SKM-1 (cell line): ENCODE data around the gene SECISBP2.

Experiments
- DNase-seq: peaks from one replicate; lab custom pipeline; 2025; ENCODE audit not compliant: unreplicated experiment; lab: John Stamatoyannopoulos, UW

Gene SECISBP2

DNA sequence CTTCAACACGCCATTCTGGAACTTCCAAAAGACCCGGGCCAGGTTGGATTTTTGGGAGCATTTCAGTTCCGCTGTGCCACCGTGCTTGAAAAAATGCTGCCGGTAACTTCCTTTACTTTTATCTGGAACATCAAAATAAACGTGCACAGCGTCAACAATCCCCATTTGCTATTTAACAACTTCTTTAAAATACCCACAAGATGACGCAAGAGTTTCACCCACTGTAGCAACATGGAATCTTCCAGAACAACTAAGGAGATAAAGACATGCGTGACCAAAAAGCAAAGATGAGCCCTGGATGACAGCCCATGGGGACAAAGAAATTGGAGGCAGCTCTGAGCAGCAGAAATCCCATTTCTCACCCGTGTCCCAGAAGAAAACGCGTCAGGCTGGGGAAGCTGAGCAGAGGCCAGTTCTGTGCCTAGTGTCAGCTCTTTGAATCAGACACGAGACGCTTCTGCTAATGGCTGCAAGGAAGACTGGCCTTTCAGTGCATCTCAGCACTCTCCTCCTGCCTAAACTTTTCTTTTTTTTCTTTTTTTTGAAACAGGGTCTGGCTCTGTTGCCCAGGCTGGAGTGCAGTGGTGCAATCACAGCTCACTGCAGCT, 61.3 kb downstream of the SECISBP2 start:
- DNase-seq = no peak

DNA sequence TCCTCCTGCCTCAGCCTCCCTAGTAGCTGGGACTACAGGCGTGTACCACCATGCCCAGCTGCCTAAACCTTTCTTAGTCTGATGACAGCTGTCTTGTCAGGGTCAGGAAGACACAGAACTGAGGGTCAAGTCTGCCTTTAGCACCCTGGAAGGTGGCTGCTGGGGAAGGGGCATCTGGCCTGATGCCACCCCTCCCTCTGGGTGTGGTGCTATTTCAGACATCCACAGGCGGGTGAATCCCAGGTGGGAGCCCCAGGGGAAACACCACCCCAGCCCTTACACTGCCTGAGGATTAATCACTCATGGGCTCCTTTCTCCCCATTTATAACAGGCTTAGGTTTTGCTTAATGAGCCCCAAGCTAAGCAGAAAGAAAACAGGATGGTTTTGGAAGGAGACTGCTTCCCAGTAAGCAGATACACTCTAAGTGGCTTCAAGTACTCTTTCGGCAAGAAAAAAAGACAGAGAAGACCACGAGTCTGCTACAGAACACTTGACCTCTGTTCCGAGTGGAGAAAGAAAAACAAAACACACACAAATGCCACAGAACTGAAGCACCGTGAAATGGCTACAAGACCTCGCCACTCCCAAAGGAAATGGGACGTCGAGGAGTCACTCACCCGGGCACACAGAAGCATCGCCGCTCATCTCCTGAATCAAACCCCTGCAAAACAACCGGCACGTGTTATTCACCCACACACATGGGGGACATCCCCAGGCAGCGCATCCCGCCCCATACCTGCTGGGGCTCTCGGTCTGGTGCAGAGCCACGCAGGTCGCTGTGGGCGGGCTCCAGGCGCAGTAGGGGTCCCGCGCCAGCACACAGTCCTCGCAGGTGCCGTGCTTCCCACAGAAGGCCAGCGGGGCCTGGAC, 62.4 kb downstream of the SECISBP2 start:
- DNase-seq = no peak

DNA sequence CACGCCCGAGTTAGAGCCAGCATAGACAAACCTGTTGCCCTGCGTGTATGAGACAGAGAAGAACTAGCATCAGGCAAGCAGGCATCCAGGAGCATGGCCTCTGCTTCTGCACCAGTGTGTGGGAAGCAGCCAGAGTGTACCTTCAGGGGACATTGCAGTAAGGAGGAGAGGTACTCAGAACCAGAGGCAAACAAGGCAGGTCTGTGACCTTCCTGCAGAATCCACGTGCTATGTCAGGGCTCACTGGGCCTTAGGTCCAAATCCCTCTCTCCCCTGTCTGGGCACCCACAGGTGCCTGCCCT, 63.0 kb downstream of the SECISBP2 start:
- no peak for DNase-seq

DNA sequence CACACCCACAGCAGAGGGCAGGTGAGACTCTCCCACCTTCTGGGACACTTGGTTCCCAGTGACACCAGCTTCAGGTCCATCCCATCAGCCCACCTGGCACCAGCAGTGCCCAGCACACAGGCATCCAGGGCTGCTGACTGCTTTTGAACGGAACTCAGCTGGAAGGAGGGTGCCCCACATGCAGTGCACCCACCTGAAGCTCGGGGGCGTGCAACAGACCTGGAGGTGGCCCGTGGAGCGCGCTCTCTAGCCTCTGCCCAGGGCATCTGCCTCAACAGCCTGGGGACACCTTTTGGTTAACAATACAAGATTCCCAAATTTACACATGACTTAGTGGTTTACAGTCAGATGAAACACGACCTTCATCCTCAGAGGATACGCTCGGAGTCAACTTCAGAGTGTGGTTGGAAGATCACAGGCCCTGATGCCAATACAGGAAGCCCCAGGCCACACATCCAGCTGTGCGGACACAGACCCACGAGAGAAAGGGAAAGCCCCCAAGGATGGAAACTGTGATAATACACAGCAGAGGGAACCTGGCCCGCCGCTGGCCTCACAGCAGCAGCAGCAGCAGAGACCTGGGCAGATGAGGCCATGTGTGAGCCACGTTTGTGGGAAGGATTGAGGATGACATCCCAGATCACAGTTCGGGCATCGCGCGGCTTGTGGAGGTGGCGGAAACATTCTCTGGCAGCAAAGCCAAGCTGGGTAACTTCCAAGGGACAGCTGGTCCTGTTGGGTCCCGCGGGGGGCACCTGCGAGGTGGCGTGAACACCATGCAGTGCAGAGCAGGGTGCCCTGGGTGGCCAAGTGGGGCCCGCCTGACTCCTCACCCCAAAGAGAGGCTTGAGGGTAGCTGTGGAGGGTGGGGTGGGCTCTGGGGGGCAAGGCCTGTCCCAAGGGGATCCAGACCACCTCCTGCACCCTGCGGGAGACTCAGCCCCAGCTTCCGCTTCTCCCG, 64.0 kb downstream of the SECISBP2 start:
- DNase-seq = no peak

DNA sequence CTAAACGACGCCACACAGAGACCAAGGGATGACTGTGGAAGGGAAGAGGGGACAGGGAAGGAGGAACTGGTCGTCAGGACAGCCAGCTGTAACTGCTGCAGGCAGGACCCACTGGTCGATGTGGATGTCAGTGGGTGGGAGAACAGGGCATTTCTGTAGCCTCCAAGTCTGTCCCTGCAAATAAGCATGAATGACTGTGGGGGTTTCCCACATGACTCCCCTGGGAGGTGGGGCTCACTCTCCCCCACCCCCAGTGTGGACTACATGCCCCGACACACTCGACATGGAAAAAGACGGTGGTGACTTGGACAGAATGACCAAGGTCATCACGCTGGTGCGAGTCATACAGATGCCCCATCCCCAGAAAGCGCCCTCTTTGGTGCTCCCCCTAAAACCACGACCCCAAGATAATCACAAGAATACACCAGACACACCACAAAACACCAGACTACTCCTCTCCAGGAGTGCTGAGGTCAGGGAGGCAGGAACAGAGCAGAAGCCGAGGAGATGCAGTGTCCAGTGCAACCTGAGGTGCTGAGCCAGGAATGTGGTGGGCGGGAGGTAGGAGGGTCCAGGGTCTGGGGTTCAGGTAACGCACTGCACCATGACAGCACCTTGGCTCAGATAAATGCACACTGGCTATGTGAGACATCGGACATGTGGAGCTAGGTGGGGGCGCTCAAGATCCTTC, 64.9 kb downstream of the SECISBP2 start:
- no peak for DNase-seq

DNA sequence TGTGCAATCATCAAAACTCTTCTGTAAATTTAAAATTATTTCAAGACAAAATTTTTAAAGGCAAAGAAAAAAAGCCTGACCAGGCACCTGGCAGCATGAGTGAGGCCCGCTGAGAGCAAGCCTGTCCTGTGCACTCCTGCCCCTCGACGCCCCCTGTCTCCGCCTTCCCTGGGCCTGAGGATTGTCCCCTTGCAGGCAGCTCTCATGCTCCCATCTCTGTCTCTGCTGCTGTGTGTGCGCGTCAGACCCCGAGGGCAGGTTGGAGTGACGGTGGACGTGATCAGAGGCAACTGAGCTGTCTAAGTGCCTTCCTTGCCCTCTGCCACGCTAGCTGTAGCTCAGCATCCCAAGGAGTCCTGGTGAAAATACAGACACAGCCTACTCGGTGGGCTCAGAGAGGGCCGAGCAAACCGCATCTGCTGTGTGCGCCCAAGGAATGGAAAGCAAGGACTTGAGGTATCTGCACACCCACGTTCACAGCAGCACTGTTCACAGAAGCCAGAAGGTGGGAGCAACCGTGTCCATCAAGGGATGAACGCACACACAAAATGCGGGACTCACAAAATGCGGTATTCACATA, 65.5 kb downstream of the SECISBP2 start:
- no peak for DNase-seq

DNA sequence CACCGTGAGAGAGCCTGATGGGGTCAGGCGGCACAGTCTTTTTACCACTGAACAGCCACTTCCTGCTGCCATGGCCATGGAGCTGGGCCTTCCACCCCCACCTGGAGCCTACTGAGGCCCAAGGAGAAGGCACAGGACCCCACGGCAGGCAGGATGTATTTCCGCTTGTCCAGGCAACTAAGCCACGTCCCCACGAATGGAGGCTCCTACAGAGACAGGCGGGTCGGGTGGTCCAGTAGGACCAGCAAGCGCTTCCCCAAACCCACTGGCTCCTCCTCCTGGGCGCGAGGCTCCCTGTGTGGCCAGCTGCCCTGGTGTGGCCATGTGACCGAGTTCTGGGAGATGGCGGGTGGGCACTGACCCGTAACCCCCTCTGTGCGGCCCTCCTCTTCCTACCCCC, 66.5 kb downstream of the SECISBP2 start:
- no peak for DNase-seq

DNA sequence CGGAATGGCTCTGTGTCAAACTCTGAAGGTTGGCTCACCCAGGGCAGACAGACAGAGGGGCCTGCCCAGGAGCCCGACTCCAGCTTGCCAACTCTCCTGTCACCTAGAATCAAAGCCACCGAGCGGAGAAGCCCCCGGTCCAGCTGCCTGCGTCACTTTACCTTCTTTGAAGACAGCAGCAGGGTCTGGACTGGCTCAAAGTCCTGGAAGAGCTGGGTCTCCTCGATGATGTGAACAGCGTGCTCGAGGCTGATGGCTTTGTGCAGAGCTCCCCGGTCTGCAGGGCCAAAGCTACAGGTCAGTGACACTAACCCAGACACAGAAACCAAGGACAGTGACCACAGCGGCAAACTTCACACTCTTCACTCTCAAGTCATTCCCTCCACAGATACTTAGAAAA, 67.9 kb downstream of the SECISBP2 start:
- DNase-seq = no peak

DNA sequence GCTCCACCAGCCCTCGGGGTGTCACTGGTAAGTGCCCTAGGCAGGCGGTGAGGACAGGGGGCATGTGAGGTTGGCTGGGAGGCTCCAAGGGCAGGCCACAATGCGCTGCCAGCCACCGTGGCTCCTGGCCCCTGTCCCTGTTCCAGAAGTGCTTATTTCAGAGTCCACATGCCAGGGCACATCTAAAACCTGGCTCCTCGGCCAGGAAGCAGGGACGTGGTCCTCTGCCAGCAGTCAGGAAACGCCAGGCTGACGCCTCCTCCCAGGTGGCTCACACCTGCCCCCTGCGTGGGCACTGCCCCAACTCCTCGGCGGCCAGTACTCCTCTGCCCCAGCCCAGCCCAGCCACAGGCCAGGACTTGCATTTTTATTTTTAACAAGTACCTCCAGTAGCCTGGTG, 68.5 kb downstream of the SECISBP2 start:
- DNase-seq = no peak

DNA sequence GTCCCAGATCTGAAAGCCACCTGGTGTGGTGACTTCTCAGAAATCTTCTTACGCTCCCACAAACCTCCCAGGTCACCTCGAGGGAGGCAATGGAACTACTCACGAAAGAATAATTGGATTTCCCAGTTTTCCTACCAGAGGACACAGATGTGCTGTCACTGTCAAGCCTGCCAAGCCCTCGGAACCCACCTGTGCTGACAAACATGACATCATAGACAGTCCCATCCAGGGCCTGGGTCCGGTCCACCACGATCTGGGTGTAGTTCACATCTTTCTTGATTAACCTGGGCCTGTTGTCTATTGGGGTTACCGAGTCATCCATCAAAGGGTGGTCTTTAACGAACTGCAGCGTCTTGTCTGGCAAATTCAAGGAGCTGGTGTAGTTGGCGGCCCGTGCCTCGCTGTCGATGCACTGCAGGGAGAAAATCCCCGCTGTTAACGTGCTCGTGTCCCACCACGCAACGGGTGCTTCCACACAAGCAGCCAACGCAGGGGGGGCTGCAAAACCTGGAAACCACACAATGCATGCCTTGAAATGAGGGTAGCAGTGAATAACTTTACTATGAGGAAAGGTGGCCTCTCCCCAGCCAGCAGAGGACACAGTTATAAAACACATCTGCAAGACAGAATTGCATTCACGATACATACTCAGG, 69.0 kb downstream of the SECISBP2 start:
- DNase-seq = no peak

DNA sequence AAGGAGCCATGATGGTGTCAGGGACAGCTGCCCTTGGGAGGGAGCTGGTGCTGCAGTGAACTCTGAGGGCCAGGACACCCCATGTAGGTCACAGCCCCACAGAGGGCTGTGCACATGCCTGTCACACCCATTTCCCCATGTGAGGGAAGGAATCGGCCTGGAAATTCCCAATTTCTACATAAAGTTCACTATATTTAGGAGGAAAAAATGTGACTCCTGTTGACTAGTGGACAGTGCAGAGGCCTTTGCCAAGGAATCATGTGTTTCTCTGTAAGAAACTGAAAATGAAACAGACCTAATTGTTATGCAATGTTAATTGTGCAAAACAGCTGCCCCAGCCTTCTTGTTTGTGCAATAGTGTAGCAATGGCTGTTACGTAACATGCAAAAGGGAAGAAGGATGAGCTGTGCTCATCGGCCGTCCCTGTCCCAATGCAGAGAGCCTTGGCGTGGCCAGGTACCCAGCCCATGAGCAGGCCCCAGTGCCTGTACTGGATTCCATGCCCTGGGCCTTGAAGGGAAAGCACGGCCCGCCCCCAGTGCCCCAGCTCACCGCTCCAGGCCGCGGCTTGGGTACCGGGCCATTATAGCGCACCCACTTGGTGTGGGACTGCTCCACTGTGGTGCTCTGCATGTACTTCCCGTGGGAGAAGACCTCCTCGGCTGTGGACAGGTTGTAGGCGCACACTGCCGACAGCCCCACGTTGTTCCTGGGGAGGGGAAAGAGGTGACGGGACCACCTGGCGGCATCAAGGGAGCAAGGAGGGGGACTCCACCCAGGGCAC, 70.0 kb downstream of the SECISBP2 start:
- DNase-seq = peak; percentile 73

DNA sequence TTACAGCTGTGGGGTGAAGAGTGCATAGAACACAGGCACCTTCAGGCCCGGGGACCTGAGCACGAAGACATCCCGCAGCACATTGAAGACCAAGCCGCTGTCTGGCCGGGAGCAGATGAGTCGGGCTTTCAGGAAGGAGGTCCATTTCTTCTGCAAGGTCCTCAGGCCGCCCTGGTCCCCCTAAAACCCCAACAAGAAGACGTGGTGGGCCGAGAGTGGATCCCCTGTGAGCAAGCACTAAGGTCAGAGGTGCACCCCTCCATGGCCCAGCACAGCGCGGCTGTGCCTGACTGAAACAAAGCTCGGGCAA, 70.5 kb downstream of the SECISBP2 start:
- DNase-seq = no peak

DNA sequence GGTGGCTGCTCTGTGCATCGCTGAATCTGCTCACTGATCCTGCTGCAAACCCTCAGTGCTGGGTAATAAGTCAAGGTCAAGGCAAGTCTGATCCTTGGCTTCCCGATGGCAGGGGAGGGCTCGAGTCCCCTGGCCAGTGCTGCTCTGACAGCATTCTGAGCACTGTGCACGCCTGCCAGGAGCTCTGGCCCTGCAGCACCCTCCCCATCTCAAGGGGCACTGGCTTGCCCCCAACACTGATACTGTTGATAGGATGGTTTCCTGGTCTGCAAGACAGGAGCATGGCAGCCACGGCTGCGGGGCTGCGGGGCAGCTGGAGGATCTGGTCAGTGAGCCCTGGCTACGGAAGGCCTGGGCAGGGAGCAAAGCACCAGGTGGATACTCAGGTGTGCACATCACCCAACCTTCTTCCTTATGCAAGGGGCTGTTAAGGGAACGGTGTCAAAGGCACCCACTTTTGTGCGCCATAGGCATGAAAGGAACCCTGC, 71.8 kb downstream of the SECISBP2 start:
- DNase-seq = no peak

DNA sequence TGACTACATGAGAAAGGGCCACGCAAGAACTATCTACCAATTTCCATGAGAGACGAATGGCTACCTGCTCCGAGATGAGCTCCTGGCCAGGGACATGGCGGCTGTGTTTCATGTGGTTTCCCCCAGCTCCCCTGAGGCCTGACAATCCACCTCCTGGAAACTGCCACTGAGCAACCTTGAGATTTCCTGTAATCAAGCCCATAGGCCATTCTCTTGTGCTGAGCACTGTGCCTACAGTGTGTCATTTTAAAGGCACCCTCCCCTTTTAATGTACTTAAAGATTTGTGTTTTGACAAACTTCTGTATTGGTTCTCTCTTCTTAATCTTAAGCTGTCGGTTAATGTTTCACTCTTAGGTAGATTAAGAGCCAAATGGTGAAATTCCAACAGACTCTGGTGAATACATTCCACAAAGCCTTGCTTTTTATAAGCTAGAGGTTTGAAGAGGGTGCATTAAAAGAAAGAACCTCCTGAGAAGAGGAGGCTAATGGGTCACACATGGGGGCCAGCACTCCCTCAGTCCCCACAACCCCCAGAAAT, 72.3 kb downstream of the SECISBP2 start:
- DNase-seq = no peak

DNA sequence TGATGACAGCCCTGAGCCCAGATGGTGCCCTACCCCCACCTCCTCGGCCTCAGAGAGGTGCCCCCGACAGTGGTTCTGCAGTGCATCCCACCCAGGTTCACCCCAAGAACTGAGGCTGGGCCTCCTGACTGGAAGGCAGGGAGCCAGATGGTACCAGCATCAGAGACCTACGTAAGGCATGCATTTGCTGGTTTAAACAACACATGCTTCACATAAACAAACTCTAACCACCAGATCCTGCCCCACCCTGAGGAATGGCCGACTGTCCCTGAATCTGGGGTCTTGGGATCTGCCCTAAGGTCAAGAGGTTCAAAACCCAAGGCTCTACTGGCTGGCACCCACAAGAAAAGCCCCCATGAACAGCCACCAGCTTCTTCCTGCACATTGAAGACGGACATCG, 73.3 kb downstream of the SECISBP2 start:
- no peak for DNase-seq

DNA sequence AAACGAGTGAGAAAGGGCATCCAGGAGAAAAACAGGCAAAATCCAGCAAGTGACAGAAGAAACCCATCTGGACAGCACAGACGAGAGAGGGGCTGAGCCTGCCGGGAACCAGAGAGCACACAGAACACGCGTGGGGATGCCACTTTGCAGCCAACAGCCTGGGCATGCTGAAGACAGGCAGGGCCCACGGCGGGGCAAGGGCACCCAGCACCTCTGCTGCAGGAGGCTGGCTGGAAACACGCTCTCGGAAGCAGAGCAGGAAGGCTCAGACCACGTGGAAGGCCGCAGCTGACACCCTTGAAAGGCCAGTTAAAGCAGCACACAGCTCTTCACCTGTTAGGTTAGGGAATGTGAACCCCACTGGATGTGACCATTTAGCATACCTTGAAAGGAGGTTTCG, 76.1 kb downstream of the SECISBP2 start:
- no peak for DNase-seq

DNA sequence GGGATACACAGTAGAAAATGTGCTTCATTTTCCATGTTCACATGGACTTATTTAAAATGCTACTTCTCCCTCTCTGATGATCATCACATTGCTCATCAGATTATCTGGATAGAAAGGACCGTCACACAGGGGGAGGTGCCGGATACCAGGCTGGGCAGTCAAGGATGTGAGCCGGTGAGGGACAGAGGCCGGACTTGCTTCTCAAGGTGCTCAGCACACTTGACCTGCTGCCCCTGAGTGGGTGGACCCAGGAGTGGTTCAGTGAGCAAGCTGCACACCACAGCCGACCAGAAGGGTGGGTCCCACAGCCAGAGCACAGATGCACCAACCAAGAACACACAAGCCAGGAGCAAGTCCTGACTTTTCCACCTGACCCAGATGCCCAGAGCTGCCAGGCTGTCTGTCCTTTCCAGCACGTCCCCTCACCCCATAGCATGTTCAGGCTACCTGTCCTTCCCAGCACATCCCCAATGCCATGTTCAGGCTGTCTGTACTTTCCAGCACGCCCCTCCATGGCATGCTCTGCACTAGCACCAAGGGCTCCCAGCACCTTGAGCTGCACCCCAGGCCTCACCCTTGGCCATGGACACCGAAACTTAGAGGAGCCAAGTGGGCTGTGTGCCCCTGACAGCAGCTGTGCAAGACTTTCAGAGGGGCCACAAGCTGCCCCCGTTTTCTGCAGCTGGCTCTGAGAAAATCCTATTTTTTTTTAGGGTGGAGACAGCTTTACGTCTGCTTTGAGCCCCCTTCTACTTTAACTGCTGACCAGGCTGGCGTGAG, 77.8 kb downstream of the SECISBP2 start:
- DNase-seq = no peak

DNA sequence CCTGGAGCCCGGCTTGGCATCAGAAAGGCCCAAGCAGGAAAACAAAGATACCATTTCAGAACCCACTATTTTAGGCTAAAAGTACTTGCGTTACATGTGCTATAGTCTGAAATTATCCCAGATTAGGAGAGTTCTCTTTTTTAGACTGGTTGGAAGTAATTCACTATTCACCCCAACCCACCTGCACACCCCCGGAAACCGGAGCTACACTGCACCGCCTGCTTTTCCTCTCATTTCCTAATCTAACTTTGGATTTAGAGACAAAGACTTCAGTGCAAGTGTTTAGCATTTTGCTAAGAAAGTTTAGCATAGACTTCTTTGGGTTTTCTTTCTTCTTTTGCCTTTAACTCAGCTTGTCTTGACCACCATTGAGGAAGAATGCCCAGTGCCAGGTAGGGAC, 79.2 kb downstream of the SECISBP2 start:
- DNase-seq = no peak

DNA sequence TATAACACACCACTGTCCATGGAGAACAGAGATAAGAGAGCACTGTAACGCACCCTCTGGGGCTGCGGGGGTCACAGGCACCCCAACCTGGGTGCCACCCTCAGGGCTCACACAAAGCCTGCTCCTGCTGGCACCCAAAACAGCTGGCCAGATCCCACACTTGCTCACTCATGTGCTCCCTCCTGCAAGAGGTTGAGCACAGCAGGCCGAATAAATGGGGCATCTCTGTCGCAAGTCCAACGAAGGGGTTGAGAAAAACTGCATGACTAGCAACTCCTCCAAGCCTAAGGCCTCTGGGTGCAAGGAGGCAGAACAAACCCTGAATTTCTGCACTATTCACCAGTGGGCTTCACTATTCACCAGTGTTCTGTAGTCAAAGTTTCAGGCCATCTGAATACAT, 80.3 kb downstream of the SECISBP2 start:
- DNase-seq = no peak
